Fibroblast of villous mesenchyme (primary cell): ENCODE results near the gene EML5. TPM values are rescaled to one million over a fixed set of nuclear protein-coding genes. Genes with fewer than 3 reads are reported as not detected.

ENCODE experiments used
- DNase-seq: peaks from one replicate; pipeline ENCODE4 v3.0.0-alpha.2; 2010; ENCODE audit warnings: low read depth
- H3K4me3 ChIP-seq: 2 replicates; pipeline ENCODE4 v1.5.1; 2011; ENCODE audit warnings: low read depth, mild to moderate bottlenecking, low read length
- CTCF ChIP-seq: IDR thresholded peaks from 2 replicates; pipeline ENCODE4 v1.5.1; 2012; ENCODE audit warnings: low read depth, mild to moderate bottlenecking, low read length; ENCODE audit not compliant: insufficient read depth
- total RNA-seq: library from RNA; depleted of rRNA; stranded (reverse); fragments of >200 nt; gene quantifications from 2 replicates; pipeline ENCODE4 v1.2.3, GENCODE V29; 2012

Gene EML5
- total RNA-seq, 1 donor, result 0.86 TPM

GRCh38 chr14:88607829-88608228 lies 184.9 kb downstream of the EML5 start:
- no peak for DNase-seq
- H3K4me3 ChIP-seq, result no peak overlapping the region
- TF ChIP-seq CTCF, result no peak

GRCh38 chr14:88605594-88605993 lies 187.2 kb downstream of the EML5 start:
- no peak for TF ChIP-seq CTCF
- no peak overlapping the region for H3K4me3 ChIP-seq
- DNase-seq, result peak; percentile 52

- no peak for DNase-seq
- no peak for TF ChIP-seq CTCF
- no peak overlapping the region for H3K4me3 ChIP-seq
Measured at GRCh38 chr14:88604212-88604611, 188.5 kb downstream of the EML5 start.

- H3K4me3 ChIP-seq, result no peak overlapping the region
- TF ChIP-seq CTCF, result no peak
- no peak for DNase-seq
Measured at GRCh38 chr14:88599761-88600439, 192.9 kb downstream of the EML5 start.

GRCh38 chr14:88599326-88599725 lies 193.4 kb downstream of the EML5 start:
- peak; percentile 43 for DNase-seq
- TF ChIP-seq CTCF, result no peak
- no peak overlapping the region for H3K4me3 ChIP-seq

GRCh38 chr14:88598097-88598675 lies 194.6 kb downstream of the EML5 start:
- no peak for DNase-seq
- TF ChIP-seq CTCF, result no peak

More at GRCh38 chr14:88598097-88598675, 194.6 kb downstream of the EML5 start:
- H3K4me3 ChIP-seq, result no peak overlapping the region
